T-helper 2 cell treated with Interferon-gamma antibody and Interleukin-4, amounts not matched to agents 5 μg/mL and 100 μg/mL, for 36 hours (primary cell): ENCODE measurements around the gene ITPRIP.

Experiments
- DNase-seq: peaks from one replicate; pipeline ENCODE4 v3.0.0; 2021; ENCODE audit warnings: low spot score
- H3K27ac Mint-ChIP-seq: one replicate; pipeline ENCODE4 v1.8.0; 2021; ENCODE audit warnings: mild to moderate bottlenecking, mixed read lengths
- H3K27me3 Mint-ChIP-seq: one replicate; pipeline ENCODE4 v1.8.0; 2021; ENCODE audit warnings: low read depth, mixed read lengths
- H3K36me3 Mint-ChIP-seq: one replicate; pipeline ENCODE4 v1.8.0; 2021; ENCODE audit warnings: low read depth, mixed read lengths
- H3K4me1 Mint-ChIP-seq: one replicate; pipeline ENCODE4 v1.8.0; 2021; ENCODE audit warnings: low read depth, mixed read lengths
- H3K4me3 Mint-ChIP-seq: one replicate; pipeline ENCODE4 v1.8.0; 2022; ENCODE audit warnings: mild to moderate bottlenecking, moderate library complexity, mixed read lengths
- H3K9me3 Mint-ChIP-seq: one replicate; pipeline ENCODE4 v1.8.0; 2021; ENCODE audit warnings: mixed read lengths

The ITPRIP gene

GRCh38 chr10:104349623-104350126, 11.4 kb upstream of the ITPRIP start:
- Mint-ChIP-seq H3K4me1 (peaks cover 27% of the 10 kb centered on the region), H3K27me3 (no peaks in the 10 kb centered on the region), H3K36me3 (peaks cover 6% of the 10 kb centered on the region), H3K27ac (no peak overlapping the region), H3K4me3 (no peak overlapping the region), H3K9me3 (peaks cover 9% of the 10 kb centered on the region)
- DNase-seq, result no peak

GRCh38 chr10:104348601-104349000, 10.3 kb upstream of the ITPRIP start:
- Mint-ChIP-seq H3K36me3 (peaks cover 6% of the 10 kb centered on the region), H3K4me1 (peaks cover 27% of the 10 kb centered on the region), H3K27ac (no peak overlapping the region), H3K4me3 (no peak overlapping the region), H3K27me3 (no peaks in the 10 kb centered on the region), H3K9me3 (peaks cover 9% of the 10 kb centered on the region)
- DNase-seq, result no peak

- Mint-ChIP-seq H3K4me3 (no peak overlapping the region), H3K4me1 (peaks cover 25% of the 10 kb centered on the region), H3K27me3 (no peaks in the 10 kb centered on the region), H3K9me3 (peaks cover 9% of the 10 kb centered on the region), H3K27ac (no peak overlapping the region), H3K36me3 (peaks cover 6% of the 10 kb centered on the region)
- no peak for DNase-seq
These were observed 9.2 kb upstream of the ITPRIP start for GRCh38 chr10:104347295-104348045.

- Mint-ChIP-seq H3K4me3 (no peak overlapping the region), H3K27ac (no peak overlapping the region), H3K27me3 (no peaks in the 10 kb centered on the region), H3K36me3 (peaks cover 6% of the 10 kb centered on the region), H3K4me1 (peaks cover 11% of the 10 kb centered on the region), H3K9me3 (peaks cover 9% of the 10 kb centered on the region)
- DNase-seq, result no peak
These were observed 7.7 kb upstream of the ITPRIP start for GRCh38 chr10:104345941-104346340.

GRCh38 chr10:104345515-104345914, 7.2 kb upstream of the ITPRIP start:
- DNase-seq, result no peak
- no peaks in the 10 kb centered on the region for H3K27me3 Mint-ChIP-seq
- H3K9me3 Mint-ChIP-seq, result peaks cover 9% of the 10 kb centered on the region
- H3K36me3 Mint-ChIP-seq, result peaks cover 6% of the 10 kb centered on the region
- H3K27ac Mint-ChIP-seq, result no peak overlapping the region
- H3K4me3 Mint-ChIP-seq, result no peak overlapping the region
- H3K4me1 Mint-ChIP-seq, result peaks cover 10% of the 10 kb centered on the region

GRCh38 chr10:104344219-104344618, 6.0 kb upstream of the ITPRIP start:
- peaks cover 9% of the 10 kb centered on the region for H3K9me3 Mint-ChIP-seq
- H3K27ac Mint-ChIP-seq, result no peak overlapping the region
- H3K4me3 Mint-ChIP-seq, result no peak overlapping the region
- peaks cover 21% of the 10 kb centered on the region for H3K4me1 Mint-ChIP-seq
- peaks cover 5% of the 10 kb centered on the region for H3K27me3 Mint-ChIP-seq
- no peak for DNase-seq
- H3K36me3 Mint-ChIP-seq, result peaks cover 6% of the 10 kb centered on the region

- Mint-ChIP-seq H3K27me3 (peaks cover 5% of the 10 kb centered on the region), H3K4me1 (peaks cover 27% of the 10 kb centered on the region), H3K27ac (no peak overlapping the region), H3K4me3 (no peak overlapping the region), H3K36me3 (peaks cover 6% of the 10 kb centered on the region), H3K9me3 (peaks cover 9% of the 10 kb centered on the region)
- no peak for DNase-seq
These were observed 4.7 kb upstream of the ITPRIP start for GRCh38 chr10:104342941-104343411.

GRCh38 chr10:104340641-104341040, 2.4 kb upstream of the ITPRIP start:
- Mint-ChIP-seq H3K9me3 (peaks cover 5% of the 10 kb centered on the region), H3K36me3 (peaks cover 8% of the 10 kb centered on the region), H3K27me3 (peaks cover 5% of the 10 kb centered on the region), H3K4me3 (no peak overlapping the region), H3K27ac (no peak overlapping the region), H3K4me1 (peaks cover 33% of the 10 kb centered on the region)
- no peak for DNase-seq

GRCh38 chr10:104340111-104340526, 1.9 kb upstream of the ITPRIP start:
- H3K4me1 Mint-ChIP-seq, result peaks cover 33% of the 10 kb centered on the region
- peak overlapping the region; percentile 52 for H3K4me3 Mint-ChIP-seq
- peaks cover under 1% of the 10 kb centered on the region for H3K9me3 Mint-ChIP-seq
- peaks cover 5% of the 10 kb centered on the region for H3K27me3 Mint-ChIP-seq
- peak overlapping the region; percentile 32 for H3K27ac Mint-ChIP-seq
- H3K36me3 Mint-ChIP-seq, result peaks cover 5% of the 10 kb centered on the region
- DNase-seq, result no peak

GRCh38 chr10:104339469-104340110, 1.3 kb upstream of the ITPRIP start:
- Mint-ChIP-seq H3K4me1 (peaks cover 38% of the 10 kb centered on the region), H3K36me3 (peaks cover 8% of the 10 kb centered on the region), H3K9me3 (no peaks in the 10 kb centered on the region), H3K27ac (peak overlapping the region; percentile 69), H3K27me3 (peaks cover 5% of the 10 kb centered on the region), H3K4me3 (peak overlapping the region; percentile 97)
- no peak for DNase-seq

GRCh38 chr10:104337521-104337984, 712 bp downstream of the ITPRIP start:
- H3K36me3 Mint-ChIP-seq, result peaks cover 18% of the 10 kb centered on the region
- H3K4me1 Mint-ChIP-seq, result peaks cover 53% of the 10 kb centered on the region
- peak overlapping the region; percentile 100 for H3K27ac Mint-ChIP-seq
- H3K9me3 Mint-ChIP-seq, result no peaks in the 10 kb centered on the region
- H3K4me3 Mint-ChIP-seq, result peak overlapping the region; percentile 97
- peaks cover 5% of the 10 kb centered on the region for H3K27me3 Mint-ChIP-seq
- DNase-seq, result no peak

GRCh38 chr10:104336821-104337467, 1.3 kb downstream of the ITPRIP start:
- H3K4me3 Mint-ChIP-seq, result peak overlapping the region; percentile 97
- no peak for DNase-seq
- H3K36me3 Mint-ChIP-seq, result peaks cover 18% of the 10 kb centered on the region
- no peaks in the 10 kb centered on the region for H3K9me3 Mint-ChIP-seq
- H3K27ac Mint-ChIP-seq, result peak overlapping the region; percentile 100
- peaks cover 54% of the 10 kb centered on the region for H3K4me1 Mint-ChIP-seq
- peaks cover 5% of the 10 kb centered on the region for H3K27me3 Mint-ChIP-seq

- Mint-ChIP-seq H3K4me1 (peaks cover 69% of the 10 kb centered on the region), H3K9me3 (no peaks in the 10 kb centered on the region), H3K27me3 (peaks cover 2% of the 10 kb centered on the region), H3K27ac (peak overlapping the region; percentile 23), H3K36me3 (peaks cover 22% of the 10 kb centered on the region), H3K4me3 (peak overlapping the region; percentile 97)
- DNase-seq, result no peak
These were observed 3.2 kb downstream of the ITPRIP start for GRCh38 chr10:104334965-104335650.
